IMR-90 (cell line): Measurements from ENCODE around the gene RAF1. TPM values are rescaled to one million over a fixed set of nuclear protein-coding genes. Genes with fewer than 3 reads are reported as not detected.

Experiments used
- ATAC-seq: fragments of 200-7000 bp; cut with Tn5 transposase; 2 replicates; pipeline ENCODE4 v1.9.1; 2020; ENCODE audit warnings: low read depth, mild to moderate bottlenecking, moderate library complexity
- BruUV-seq: library from RNA; stranded (reverse); fragments of 400-500 nt; replicated peaks from 2 replicates; lab custom pipeline; 2021; lab: Mats Ljungman, UMichigan
- CTCF ChIA-PET: fragments of 300-600 bp; formaldehyde crosslinking; extraction: SDS; loops from one replicate; lab custom pipeline; 2021; ENCODE audit warnings: antibody characterized with exemption; lab: Yijun Ruan, JAX
- POLR2A ChIA-PET: fragments of 300-600 bp; sonication (Branson Sonifier 250); formaldehyde crosslinking; loops from one replicate; lab custom pipeline; 2022; ENCODE audit warnings: antibody characterized with exemption; ENCODE audit not compliant: unreplicated experiment; lab: Charles Lee
- DNase-seq: peaks from one replicate; pipeline ENCODE4 v3.0.0; 2013
- H2AFZ ChIP-seq: replicated peaks from 2 replicates; pipeline ENCODE3; 2013; ENCODE audit warnings: low read length, mild to moderate bottlenecking; ENCODE audit not compliant: poor library complexity
- H2AK5ac ChIP-seq: 2 replicates; pipeline ENCODE4 v1.6.1; 2013; ENCODE audit warnings: low read depth, low read length, inconsistent platforms
- H2AK9ac ChIP-seq: replicated peaks from 2 replicates; pipeline ENCODE3; 2013; ENCODE audit warnings: mild to moderate bottlenecking, low read depth, low read length, moderate library complexity; ENCODE audit not compliant: poor library complexity
- H2BK120ac ChIP-seq: 2 replicates; pipeline ENCODE4 v1.6.1; 2013; ENCODE audit warnings: low read depth, low read length, inconsistent platforms
- H2BK15ac ChIP-seq: 3 replicates; pipeline ENCODE4 v1.6.1; 2013; ENCODE audit warnings: low read depth, low read length, inconsistent platforms
- H2BK20ac ChIP-seq: 2 replicates; pipeline ENCODE4 v1.6.1; 2013; ENCODE audit warnings: low read depth, mild to moderate bottlenecking, inconsistent platforms, low read length, moderate library complexity
- H2BK5ac ChIP-seq: 2 replicates; pipeline ENCODE4 v1.6.1; 2013; ENCODE audit warnings: mild to moderate bottlenecking, low read depth, low read length, inconsistent platforms; ENCODE audit not compliant: poor library complexity, severe bottlenecking
- H3K14ac ChIP-seq: replicated peaks from 2 replicates; pipeline ENCODE4 v1.6.1; 2013; ENCODE audit warnings: low read depth, low read length, inconsistent platforms
- H3K18ac ChIP-seq: 2 replicates; pipeline ENCODE4 v1.6.1; 2013; ENCODE audit warnings: low read depth, low read length, control low read depth
- H3K23ac ChIP-seq: 2 replicates; pipeline ENCODE4 v1.6.1; 2013; ENCODE audit warnings: low read depth, low read length, inconsistent platforms
- H3K27ac ChIP-seq: 2 replicates; pipeline ENCODE4 v1.5.1; 2013; ENCODE audit warnings: mild to moderate bottlenecking, control low read depth, low read length; ENCODE audit not compliant: insufficient read depth
- H3K27me3 ChIP-seq: 2 replicates; pipeline ENCODE4 v1.6.1; 2013; ENCODE audit warnings: low read length; ENCODE audit not compliant: control insufficient read depth, insufficient read depth
- H3K36me3 ChIP-seq: 2 replicates; pipeline ENCODE4 v1.6.1; 2013; ENCODE audit warnings: low read length, mixed read lengths; ENCODE audit not compliant: control insufficient read depth, insufficient read depth
- H3K4ac ChIP-seq: 2 replicates; pipeline ENCODE4 v1.6.1; 2013; ENCODE audit warnings: low read depth, low read length, inconsistent platforms
- H3K4me1 ChIP-seq: 2 replicates; pipeline ENCODE4 v1.6.1; 2013; ENCODE audit warnings: low read length, mixed read lengths; ENCODE audit not compliant: control insufficient read depth, insufficient read depth
- H3K4me2 ChIP-seq: 2 replicates; pipeline ENCODE4 v1.6.1; 2013; ENCODE audit warnings: low read depth, mild to moderate bottlenecking, control low read depth, low read length, moderate library complexity
- H3K4me3 ChIP-seq: 2 replicates; pipeline ENCODE4 v1.5.1; 2013; ENCODE audit warnings: low read depth, mild to moderate bottlenecking, control low read depth, low read length, moderate library complexity; ENCODE audit not compliant: insufficient read depth
- H3K56ac ChIP-seq: 2 replicates; pipeline ENCODE4 v1.6.1; 2013; ENCODE audit warnings: low read length, inconsistent platforms; ENCODE audit not compliant: insufficient read depth; ENCODE audit errors: extremely low read depth
- H3K79me1 ChIP-seq, 2 experiments: 2 replicates each; pipeline ENCODE4 v1.6.1; 2013; ENCODE audit warnings: low read length in 2 of 2, inconsistent platforms in 1 of 2, low read depth in 1 of 2
- H3K9ac ChIP-seq: 2 replicates; pipeline ENCODE4 v1.6.1; 2013; ENCODE audit warnings: low read depth, low read length, control low read depth
- H3K9me1 ChIP-seq: 2 replicates; pipeline ENCODE4 v1.6.1; 2013; ENCODE audit warnings: low read length, inconsistent platforms; ENCODE audit not compliant: insufficient read depth
- H3K9me3 ChIP-seq: 2 replicates; pipeline ENCODE4 v1.6.1; 2013; ENCODE audit warnings: low read length; ENCODE audit not compliant: control insufficient read depth, insufficient read depth
- H4K20me1 ChIP-seq: 2 replicates; pipeline ENCODE4 v1.6.1; 2013; ENCODE audit warnings: low read length, inconsistent platforms; ENCODE audit not compliant: insufficient read depth
- H4K5ac ChIP-seq: 2 replicates; pipeline ENCODE4 v1.6.1; 2013; ENCODE audit warnings: mild to moderate bottlenecking, low read depth, low read length, control low read depth
- H4K8ac ChIP-seq, 2 experiments: 2 replicates each; pipeline ENCODE4 v1.6.1; 2013; ENCODE audit warnings: low read depth in 2 of 2, low read length in 2 of 2, control low read depth in 1 of 2, inconsistent platforms in 1 of 2
- H4K91ac ChIP-seq: 2 replicates; pipeline ENCODE4 v1.6.1; 2013; ENCODE audit warnings: low read depth, low read length, inconsistent platforms; ENCODE audit not compliant: insufficient read depth
- BHLHE40 ChIP-seq: fragments of 150-350 bp; IDR thresholded peaks from 2 replicates; pipeline ENCODE4 v1.6.1; 2016; ENCODE audit warnings: mild to moderate bottlenecking, low read depth, low read length
- CEBPB ChIP-seq: IDR thresholded peaks from 2 replicates; pipeline ENCODE4 v1.6.1; 2012; ENCODE audit warnings: low read depth, low read length, improper control_type of control experiment
- CHD1 ChIP-seq: IDR thresholded peaks from 2 replicates; pipeline ENCODE4 v1.6.1; 2012; ENCODE audit warnings: low read depth, low read length, improper control_type of control experiment
- ELK1 ChIP-seq: fragments of 150-350 bp; IDR thresholded peaks from 2 replicates; pipeline ENCODE4 v1.6.1; 2016; ENCODE audit warnings: low read depth, mild to moderate bottlenecking, low read length, moderate library complexity, borderline replicate concordance
- FOS ChIP-seq: fragments of 150-350 bp; IDR thresholded peaks from 2 replicates; pipeline ENCODE4 v1.6.1; 2016; ENCODE audit warnings: low read depth, low read length
- MAFK ChIP-seq: IDR thresholded peaks from 2 replicates; pipeline ENCODE4 v1.6.1; 2012; ENCODE audit warnings: low read depth, low read length, improper control_type of control experiment
- MAZ ChIP-seq: IDR thresholded peaks from 2 replicates; pipeline ENCODE4 v1.6.1; 2012; ENCODE audit warnings: low read depth, mild to moderate bottlenecking, low read length, improper control_type of control experiment, moderate library complexity, borderline replicate concordance
- MXI1 ChIP-seq: IDR thresholded peaks from 2 replicates; pipeline ENCODE4 v1.6.1; 2012; ENCODE audit warnings: low read depth, mild to moderate bottlenecking, low read length, moderate library complexity, borderline replicate concordance
- NFE2L2 ChIP-seq: fragments of 150-350 bp; IDR thresholded peaks from 2 replicates; pipeline ENCODE4 v1.6.1; 2016; ENCODE audit warnings: low read depth, mild to moderate bottlenecking, low read length
- POLR2A ChIP-seq: IDR thresholded peaks from 2 replicates; pipeline ENCODE4 v1.6.1; 2012; ENCODE audit warnings: mild to moderate bottlenecking, low read depth, low read length
- RAD21 ChIP-seq: IDR thresholded peaks from 2 replicates; pipeline ENCODE4 v1.6.1; 2012; ENCODE audit warnings: low read length, improper control_type of control experiment
- RCOR1 ChIP-seq: IDR thresholded peaks from 2 replicates; pipeline ENCODE4 v1.6.1; 2012; ENCODE audit warnings: mild to moderate bottlenecking, low read length, improper control_type of control experiment; ENCODE audit not compliant: insufficient replicate concordance
- RFX5 ChIP-seq: IDR thresholded peaks from 2 replicates; pipeline ENCODE4 v1.8.0; 2012; ENCODE audit warnings: low read depth, mild to moderate bottlenecking, low read length, moderate library complexity
- SMC3 ChIP-seq: fragments of 150-350 bp; IDR thresholded peaks from 2 replicates; pipeline ENCODE4 v1.6.1; 2016; ENCODE audit warnings: low read depth, mild to moderate bottlenecking, antibody characterized with exemption, low read length, moderate library complexity
- USF2 ChIP-seq: fragments of 150-350 bp; IDR thresholded peaks from 2 replicates; pipeline ENCODE4 v1.6.1; 2017; ENCODE audit warnings: mild to moderate bottlenecking, antibody characterized with exemption, low read length, low read depth
- WGBS, 2 experiments: methylation state at CpG; one replicate each; pipeline versions ENCODE4 v1.1.5 to v1.1.7; 2013; ENCODE audit warnings: missing lambda C conversion rate in 2 of 2; ENCODE audit not compliant: insufficient read length in 1 of 2; ENCODE audit errors: extremely low coverage in 2 of 2; 5-methylcytosine and 5-hydroxymethylcytosine counted together
- dilution Hi-C: fragments of 300-500 bp; cut with HindIII; formaldehyde crosslinking; loops from one replicate; pipeline ENCODE4 v1.14.3; 2018; ENCODE audit warnings: low sequenced_read_pairs; ENCODE audit not compliant: unreplicated experiment
- in situ Hi-C: fragments of 300-500 bp; cut with MboI; formaldehyde crosslinking; loops from 3 replicates; pipeline ENCODE4 v1.14.3; 2019; ENCODE audit warnings: low sequenced_read_pairs, inconsistent platforms, mixed read lengths
- intact Hi-C: fragments of 100-400 bp; cut with micrococcal nuclease; formaldehyde crosslinking; loops from 2 replicates; pipeline ENCODE4 v1.10.0; 2022
- polyA plus RNA-seq, 3 experiments: library from polyadenylated mRNA; depleted of rRNA; stranded (reverse); fragments of >200 nt; gene quantifications; 2 replicates each; pipeline ENCODE4 v1.2.3, GENCODE V29; 2012; ENCODE audit warnings: low replicate concordance in 1 of 3
- total RNA-seq: library from RNA; depleted of rRNA; stranded (reverse); fragments of >200 nt; gene quantifications from 2 replicates; pipeline ENCODE4 v1.2.3, GENCODE V29; 2012

The RAF1 gene
- total and polyA plus RNA-seq, 2 of the 4 experiments (the other 2 are of a cell fraction) = 115 to 151 TPM

GRCh38 chr3:12708584-12709192 lies 44.8 kb upstream of the RAF1 start:
- H3K18ac ChIP-seq = no peak overlapping the region
- intact Hi-C loops = loop anchor here (5.0 kb wide), 2 partner anchors 46 to 184 kb away; partner anchors contain the start of gene RAF1
- ChIA-PET CTCF (interaction anchor here (0.9 to 1.1 kb wide), 3 partner anchors 15 to 101 kb away, joined by 3 to 6 read pairs (median 3); no protein-coding TSS in a partner anchor), POLR2A (no interaction called here)
- H3K14ac ChIP-seq = no peak overlapping the region
- peaks cover 8% of the 10 kb centered on the region; the same call in 1 of the 2 replicates for H3K27me3 ChIP-seq
- H4K5ac ChIP-seq = no peak overlapping the region
- no peak overlapping the region for H3K4me2 ChIP-seq
- no peak overlapping the region for H4K91ac ChIP-seq
- H3K4me3 ChIP-seq = no peak overlapping the region
- H3K4me1 ChIP-seq = peaks cover 3% of the 10 kb centered on the region; the same call in 1 of the 2 replicates
- no peaks in the 10 kb centered on the region for H3K9me3 ChIP-seq
- no TSS peak for BruUV-seq
- 0 out of 2 replicates have a peak, but pooled peaks cover 5% of the 10 kb centered on the region for H3K9me1 ChIP-seq
- H2AK9ac ChIP-seq = no peak overlapping the region
- H3K79me1 ChIP-seq = no peaks in the 10 kb centered on the region
- dilution Hi-C loops = no loop called here
- H3K4ac ChIP-seq = no peak overlapping the region
- H3K27ac ChIP-seq = no peak overlapping the region
- WGBS, 2 experiments = 100% methylated on average over 1 of the region's 6 CpGs; no CpG with 5 or more reads in 1 of the 2 experiments
- no peak overlapping the region for H4K8ac ChIP-seq
- in situ Hi-C loops = no loop called here
- H2BK120ac ChIP-seq = no peak overlapping the region
- H2BK5ac ChIP-seq = no peak overlapping the region
- H4K20me1 ChIP-seq = no peaks in the 10 kb centered on the region
- DNase-seq = peak; percentile 94
- no peak overlapping the region; the same call in 1 of the 2 replicates for H2BK20ac ChIP-seq
- H3K56ac ChIP-seq = no peak overlapping the region
- peak; percentile 83 for ATAC-seq
- H3K23ac ChIP-seq = no peak overlapping the region
- H3K9ac ChIP-seq = no peak overlapping the region
- H3K36me3 ChIP-seq = no peaks in the 10 kb centered on the region
- no peak overlapping the region for H2AFZ ChIP-seq
- peak overlapping the region; percentile 53; the same call in 1 of the 2 replicates for H2AK5ac ChIP-seq
- H2BK15ac ChIP-seq = no peak overlapping the region; the same call in 2 of the 3 replicates
- TF ChIP-seq POLR2A = no peak
- TF ChIP-seq ELK1 = no peak
- no peak for TF ChIP-seq CEBPB
- no peak for TF ChIP-seq FOS
- TF ChIP-seq CHD1 = no peak
- TF ChIP-seq RFX5 = no peak
- TF ChIP-seq MAFK = no peak
- peak; percentile 43 for TF ChIP-seq SMC3
- no peak for TF ChIP-seq NFE2L2
- peak; percentile 55 for TF ChIP-seq RAD21
- no peak for TF ChIP-seq RCOR1
- no peak for TF ChIP-seq BHLHE40
- TF ChIP-seq MAZ = 0 out of 2 replicates have a peak, but pooled peaks have one; percentile 14
- TF ChIP-seq MXI1 = no peak
- no peak for TF ChIP-seq USF2
